Right ventricle myocardium superior (tissue), 1 donor: ENCODE results near the gene SBK3. TPM values are rescaled to one million over a fixed set of nuclear protein-coding genes. Genes with fewer than 3 reads are reported as not detected.
A peak's percentile ranks its signal among the peaks of the same experiment; 100 is the strongest.
"Not testable (repeated sequence)": the region's sequence is repeated elsewhere in the genome, so short reads cannot be mapped to it uniquely, and the experiment has no call there.

ENCODE experiments used
- ATAC-seq: fragments of 200-7000 bp; cut with Tn5 transposase; one replicate; pipeline ENCODE4 v1.9.1; 2020; ENCODE audit warnings: mild to moderate bottlenecking; ENCODE audit not compliant: poor library complexity
- DNase-seq: peaks from one replicate; pipeline ENCODE4 v3.0.0-alpha.2; 2020
- intact Hi-C: fragments of 100-400 bp; cut with DNase I; formaldehyde crosslinking; loops from one replicate; pipeline ENCODE4 v1.11.2; 2022
- total RNA-seq: library from RNA; stranded (reverse); fragmentation: NEBNext Ultra II Directional; extraction: Animal tissue kit (Norgen Biotek cat#: 25700); gene quantifications from one replicate; pipeline ENCODE4 v1.2.1, GENCODE V29; 2021
- donor health status: DM: no; HTN: yes; CAD: no; lungs with severe emphysema.

Gene SBK3
- total RNA-seq, 1 donor from 2014 or later = 27.4 TPM

DNA sequence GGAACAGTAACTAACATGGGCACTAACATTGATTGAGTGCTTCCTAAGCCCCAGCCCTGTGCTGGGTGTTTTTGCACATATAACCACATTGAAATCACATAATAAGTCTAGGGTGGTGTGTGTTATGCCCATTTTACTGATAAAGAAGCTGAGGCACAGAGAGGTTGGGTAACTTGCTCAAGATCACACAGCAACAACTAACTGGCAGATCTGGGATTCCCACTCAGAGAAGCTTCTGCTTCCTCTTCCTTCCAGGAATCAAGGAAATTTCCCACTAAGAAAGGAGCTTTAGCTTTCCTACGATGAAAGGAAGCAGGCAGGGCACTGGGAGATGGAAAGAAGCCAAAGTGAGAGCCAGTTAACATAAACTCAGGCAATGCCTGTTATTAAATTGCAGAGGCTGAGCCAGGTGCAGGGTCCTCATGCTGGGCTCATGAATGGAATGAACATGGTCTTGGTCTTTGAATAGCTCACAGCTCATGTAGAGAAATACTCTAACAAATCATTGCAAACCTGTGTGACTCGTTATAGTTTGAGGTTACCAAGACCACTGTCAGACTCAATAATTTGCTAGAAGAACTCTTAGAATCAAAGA is 47.0 kb downstream of the SBK3 start:
- DNase-seq (no peak), ATAC-seq (no peak)
- intact Hi-C loops = no loop called here

DNA sequence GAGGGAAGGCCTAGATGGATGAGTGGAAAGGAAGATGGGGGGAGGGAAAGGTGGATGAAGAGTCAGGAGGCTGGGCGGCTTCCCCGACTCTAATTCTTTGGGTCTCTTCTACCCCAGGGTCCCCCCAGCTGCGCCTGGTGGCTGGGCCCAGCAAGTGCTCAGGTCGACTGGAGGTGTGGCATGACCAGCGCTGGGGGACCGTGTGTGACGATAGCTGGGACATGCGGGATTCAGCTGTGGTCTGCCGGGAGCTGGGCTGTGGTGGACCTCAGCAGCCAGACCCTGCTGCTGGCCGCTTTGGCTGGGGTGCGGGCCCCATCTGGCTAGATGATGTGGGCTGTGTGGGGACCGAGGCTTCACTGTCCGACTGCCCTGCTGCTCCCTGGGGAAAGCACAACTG is 47.6 kb downstream of the SBK3 start:
- DNase-seq (no peak), ATAC-seq (no peak)
- intact Hi-C loops = no loop called here

GRCh38 chr19:55496820-55497219 is 48.5 kb downstream of the SBK3 start:
- DNase-seq, intact Hi-C loops, ATAC-seq: not testable (repeated sequence)

GRCh38 chr19:55495646-55496349 is 49.5 kb downstream of the SBK3 start:
- ATAC-seq = no peak
- intact Hi-C loops = no loop called here
- DNase-seq = no peak

- DNase-seq = peak; percentile 73
- ATAC-seq = peak; percentile 72
- intact Hi-C loops = no loop called here
Measured at GRCh38 chr19:55494172-55494761, 51.1 kb downstream of the SBK3 start.

DNA sequence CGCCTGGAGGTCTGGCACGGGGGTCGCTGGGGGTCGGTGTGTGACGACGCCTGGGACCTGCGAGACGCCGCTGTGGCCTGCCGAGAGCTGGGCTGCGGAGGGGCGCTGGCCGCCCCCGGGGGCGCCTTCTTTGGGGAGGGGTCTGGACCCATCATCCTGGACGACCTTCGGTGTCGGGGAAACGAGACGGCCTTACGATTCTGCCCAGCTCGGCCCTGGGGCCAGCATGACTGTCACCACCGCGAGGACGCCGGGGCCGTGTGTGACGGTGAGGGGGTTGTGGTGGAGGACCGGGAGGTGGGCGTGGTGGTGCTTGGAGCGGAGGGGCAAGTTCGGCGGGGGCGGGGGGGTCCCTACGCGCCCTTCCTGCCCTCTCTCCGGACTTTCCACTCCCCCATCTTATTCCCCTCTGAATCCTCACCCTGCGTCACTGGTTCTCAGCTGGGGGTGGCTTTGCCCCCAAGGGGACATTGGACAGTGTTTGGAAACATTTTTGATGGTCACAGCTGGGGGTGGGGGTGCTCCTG is 51.6 kb downstream of the SBK3 start:
- intact Hi-C loops = no loop called here
- ATAC-seq (peak; percentile 2), DNase-seq (no peak)

- DNase-seq = no peak
Measured at GRCh38 chr19:55493052-55493644, 52.2 kb downstream of the SBK3 start.

DNA sequence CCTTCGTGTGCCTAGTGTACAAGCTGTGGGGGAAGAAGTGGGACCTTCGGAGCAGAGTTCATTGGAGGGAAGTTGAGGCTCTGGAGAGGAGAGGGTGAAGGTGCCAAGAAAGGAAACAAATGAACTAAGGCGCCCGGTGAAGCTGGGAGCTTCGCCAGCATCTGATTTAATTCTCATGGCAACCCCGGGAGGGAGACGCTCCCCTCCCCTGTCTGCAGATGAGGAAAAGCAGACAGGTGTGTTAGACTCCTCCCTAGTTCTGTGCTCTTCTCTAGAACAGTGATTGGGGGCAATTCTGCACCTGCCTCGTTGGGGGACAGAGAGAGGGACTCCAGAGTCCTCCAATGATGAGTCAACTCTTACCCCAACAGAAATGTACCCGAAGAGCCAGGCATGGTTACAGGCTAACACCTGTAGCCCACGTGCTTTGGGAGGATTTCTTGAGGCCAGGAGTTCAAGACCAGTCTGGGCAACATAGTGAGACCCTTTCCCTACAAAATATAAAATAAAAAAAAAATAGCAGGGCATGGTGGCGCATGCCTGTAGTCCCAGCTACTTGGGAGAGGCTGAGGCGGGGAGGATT is 52.9 kb downstream of the SBK3 start:
- DNase-seq = no peak
- no peak for ATAC-seq
- intact Hi-C loops = no loop called here

More at GRCh38 chr19:55493052-55493644, 52.2 kb downstream of the SBK3 start:
- ATAC-seq = no peak
- intact Hi-C loops = no loop called here

GRCh38 chr19:55491546-55492360 is 53.6 kb downstream of the SBK3 start:
- no peak for ATAC-seq
- no peak for DNase-seq
- intact Hi-C loops = no loop called here

Other genes starting within 250 kb of the SBK3 start
- gene TMEM150B, start 220.2 kb downstream of the SBK3 start, total RNA-seq = 1.7 TPM
- 6.6 TPM for gene KMT5C, start 205.7 kb downstream of the SBK3 start, total RNA-seq
- not detected for gene COX6B2, start 190.8 kb downstream of the SBK3 start, total RNA-seq
- gene GARIN5B, start 182.3 kb downstream of the SBK3 start, total RNA-seq = not detected
- gene IL11, start 175.1 kb downstream of the SBK3 start, total RNA-seq = not detected
- not detected for gene TMEM190, start 168.7 kb downstream of the SBK3 start, total RNA-seq
- gene TMEM238, start 161.3 kb downstream of the SBK3 start, total RNA-seq = 1.0 TPM
- gene RPL28, start 159.6 kb downstream of the SBK3 start, total RNA-seq = 569 TPM
- 22.6 TPM for gene UBE2S, start 137.8 kb downstream of the SBK3 start, total RNA-seq
- not detected for gene SHISA7, start 102.2 kb downstream of the SBK3 start, total RNA-seq
- 48.9 TPM for gene ISOC2, start 83.9 kb downstream of the SBK3 start, total RNA-seq
- not detected for gene C19orf85, start 80.8 kb downstream of the SBK3 start, total RNA-seq
- 4.7 TPM for gene ZNF628, start 68.9 kb downstream of the SBK3 start, total RNA-seq
- gene NAT14, start 60.4 kb downstream of the SBK3 start, total RNA-seq = 2.9 TPM
- gene SSC5D, start 57.1 kb downstream of the SBK3 start, total RNA-seq = 2.6 TPM
- 15.6 TPM for gene SBK2, start 8.4 kb downstream of the SBK3 start, total RNA-seq
- 13.6 TPM for gene ZNF579, start 35.3 kb upstream of the SBK3 start, total RNA-seq
- 13.0 TPM for gene FIZ1, start 54.0 kb upstream of the SBK3 start, total RNA-seq
- gene ZNF524, start 54.7 kb upstream of the SBK3 start, total RNA-seq = 17.5 TPM
- 17.4 TPM for gene ZNF865, start 60.1 kb upstream of the SBK3 start, total RNA-seq
- gene ZNF784, start 79.0 kb upstream of the SBK3 start, total RNA-seq = 11.7 TPM
- gene ZNF580, start 95.5 kb upstream of the SBK3 start, total RNA-seq = 11.9 TPM
- 7.1 TPM for gene ZNF581, start 98.1 kb upstream of the SBK3 start, total RNA-seq
- 20.5 TPM for gene CCDC106, start 102.7 kb upstream of the SBK3 start, total RNA-seq
- gene U2AF2, start 109.5 kb upstream of the SBK3 start, total RNA-seq = 75.1 TPM
- 223 TPM for gene EPN1, start 129.7 kb upstream of the SBK3 start, total RNA-seq
- not detected for gene NLRP9, start 192.9 kb upstream of the SBK3 start, total RNA-seq
- not detected for gene RFPL4A, start 213.6 kb upstream of the SBK3 start, total RNA-seq
- gene RFPL4AL1, start 223.6 kb upstream of the SBK3 start, total RNA-seq = not detected